Ishikawa (cell line): ENCODE results near the gene KTI12.

Experiments
- CEBPB ChIP-seq: IDR thresholded peaks from 2 replicates; pipeline ENCODE4 v1.6.1; 2012
- CREB1 ChIP-seq: IDR thresholded peaks from 2 replicates; pipeline ENCODE4 v1.6.1; 2012; ENCODE audit warnings: low read depth
- EGR1 ChIP-seq: IDR thresholded peaks from 2 replicates; pipeline ENCODE4 v1.6.1; 2012
- EP300 ChIP-seq: IDR thresholded peaks from 2 replicates; pipeline ENCODE4 v1.6.1; 2012; ENCODE audit warnings: borderline replicate concordance
- FOXM1 ChIP-seq: IDR thresholded peaks from 2 replicates; pipeline ENCODE4 v1.6.1; 2012; ENCODE audit warnings: low read depth, borderline replicate concordance
- NFIC ChIP-seq: IDR thresholded peaks from 2 replicates; pipeline ENCODE4 v1.6.1; 2012
- RAD21 ChIP-seq: IDR thresholded peaks from 2 replicates; pipeline ENCODE4 v1.6.1; 2012; ENCODE audit warnings: low read depth
- TAF1 ChIP-seq: IDR thresholded peaks from 2 replicates; pipeline ENCODE4 v1.6.1; 2012; ENCODE audit warnings: low read depth, mild to moderate bottlenecking
- TCF12 ChIP-seq: IDR thresholded peaks from 2 replicates; pipeline ENCODE4 v1.6.1; 2012; ENCODE audit warnings: low read depth
- TEAD4 ChIP-seq: IDR thresholded peaks from 2 replicates; pipeline ENCODE4 v1.6.1; 2012
- YY1 ChIP-seq: IDR thresholded peaks from 2 replicates; pipeline ENCODE4 v1.6.1; 2012; ENCODE audit warnings: low read depth
- ZBTB7A ChIP-seq: IDR thresholded peaks from 2 replicates; pipeline ENCODE4 v1.6.1; 2012; ENCODE audit warnings: low read depth
- TF ChIP-seq, protein P1 (sequence below): IDR thresholded peaks from 2 replicates; pipeline ENCODE4 v1.6.1; 2012; ENCODE audit warnings: low read depth, mild to moderate bottlenecking
- TF ChIP-seq, protein P2 (sequence below): IDR thresholded peaks from 2 replicates; pipeline ENCODE4 v1.6.1; 2012
- TF ChIP-seq, protein P3 (sequence below): IDR thresholded peaks from 2 replicates; pipeline ENCODE4 v1.6.1; 2012

Gene KTI12

DNA sequence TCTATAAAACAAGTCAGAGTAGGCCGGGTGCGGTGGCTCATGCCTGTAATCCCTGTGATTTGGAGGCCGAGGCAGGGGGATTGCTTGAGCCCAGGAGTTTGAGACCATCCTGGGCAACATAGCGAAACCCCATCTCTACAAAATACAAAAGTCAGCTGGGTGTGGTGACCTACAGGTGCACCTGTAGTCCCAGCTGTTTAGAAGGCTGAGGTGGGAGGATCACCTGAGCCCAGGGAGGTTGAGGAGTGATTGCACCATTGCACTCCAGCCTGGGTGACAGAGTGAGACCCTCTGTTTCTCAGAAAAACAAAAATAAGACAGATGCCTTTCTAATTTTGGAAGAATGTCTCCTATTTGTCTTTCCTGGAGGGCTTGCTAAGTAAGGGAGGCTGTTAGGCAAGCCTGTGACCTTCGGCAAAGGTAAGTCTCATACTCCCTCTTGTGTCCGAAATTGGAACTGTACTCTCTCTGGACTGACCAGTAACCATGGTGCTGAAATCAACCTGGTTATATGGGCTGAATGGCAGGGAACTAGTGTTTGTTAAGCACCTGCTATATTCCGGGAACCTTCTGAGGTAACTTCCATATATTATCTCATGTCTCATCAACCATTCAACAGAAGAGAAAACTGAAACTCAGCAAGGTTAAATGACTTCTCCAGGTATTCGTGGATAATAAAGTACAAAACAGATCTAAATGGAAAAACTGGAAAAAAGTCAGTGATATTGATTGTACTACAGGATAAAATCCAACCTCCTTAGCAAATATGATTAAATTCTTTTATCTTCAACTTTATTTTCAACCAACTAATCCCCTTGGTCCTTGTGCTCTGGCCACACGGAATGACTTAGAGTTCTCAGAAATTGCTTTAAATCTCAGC is 31.3 kb downstream of the KTI12 start:
- TF ChIP-seq, protein P1, sequence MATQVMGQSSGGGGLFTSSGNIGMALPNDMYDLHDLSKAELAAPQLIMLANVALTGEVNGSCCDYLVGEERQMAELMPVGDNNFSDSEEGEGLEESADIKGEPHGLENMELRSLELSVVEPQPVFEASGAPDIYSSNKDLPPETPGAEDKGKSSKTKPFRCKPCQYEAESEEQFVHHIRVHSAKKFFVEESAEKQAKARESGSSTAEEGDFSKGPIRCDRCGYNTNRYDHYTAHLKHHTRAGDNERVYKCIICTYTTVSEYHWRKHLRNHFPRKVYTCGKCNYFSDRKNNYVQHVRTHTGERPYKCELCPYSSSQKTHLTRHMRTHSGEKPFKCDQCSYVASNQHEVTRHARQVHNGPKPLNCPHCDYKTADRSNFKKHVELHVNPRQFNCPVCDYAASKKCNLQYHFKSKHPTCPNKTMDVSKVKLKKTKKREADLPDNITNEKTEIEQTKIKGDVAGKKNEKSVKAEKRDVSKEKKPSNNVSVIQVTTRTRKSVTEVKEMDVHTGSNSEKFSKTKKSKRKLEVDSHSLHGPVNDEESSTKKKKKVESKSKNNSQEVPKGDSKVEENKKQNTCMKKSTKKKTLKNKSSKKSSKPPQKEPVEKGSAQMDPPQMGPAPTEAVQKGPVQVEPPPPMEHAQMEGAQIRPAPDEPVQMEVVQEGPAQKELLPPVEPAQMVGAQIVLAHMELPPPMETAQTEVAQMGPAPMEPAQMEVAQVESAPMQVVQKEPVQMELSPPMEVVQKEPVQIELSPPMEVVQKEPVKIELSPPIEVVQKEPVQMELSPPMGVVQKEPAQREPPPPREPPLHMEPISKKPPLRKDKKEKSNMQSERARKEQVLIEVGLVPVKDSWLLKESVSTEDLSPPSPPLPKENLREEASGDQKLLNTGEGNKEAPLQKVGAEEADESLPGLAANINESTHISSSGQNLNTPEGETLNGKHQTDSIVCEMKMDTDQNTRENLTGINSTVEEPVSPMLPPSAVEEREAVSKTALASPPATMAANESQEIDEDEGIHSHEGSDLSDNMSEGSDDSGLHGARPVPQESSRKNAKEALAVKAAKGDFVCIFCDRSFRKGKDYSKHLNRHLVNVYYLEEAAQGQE = peak; percentile 86
- peak; percentile 99 for TF ChIP-seq RAD21
- peak; percentile 44; the same call in 1 of the 2 replicates for TF ChIP-seq CEBPB
- no peak for TF ChIP-seq YY1
- TF ChIP-seq TEAD4 = no peak
- TF ChIP-seq, protein P2, sequence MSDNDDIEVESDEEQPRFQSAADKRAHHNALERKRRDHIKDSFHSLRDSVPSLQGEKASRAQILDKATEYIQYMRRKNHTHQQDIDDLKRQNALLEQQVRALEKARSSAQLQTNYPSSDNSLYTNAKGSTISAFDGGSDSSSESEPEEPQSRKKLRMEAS = no peak
- no peak for TF ChIP-seq CREB1
- TF ChIP-seq TCF12 = 0 out of 2 replicates have a peak, but pooled peaks have one; percentile 27
- no peak for TF ChIP-seq TAF1

DNA sequence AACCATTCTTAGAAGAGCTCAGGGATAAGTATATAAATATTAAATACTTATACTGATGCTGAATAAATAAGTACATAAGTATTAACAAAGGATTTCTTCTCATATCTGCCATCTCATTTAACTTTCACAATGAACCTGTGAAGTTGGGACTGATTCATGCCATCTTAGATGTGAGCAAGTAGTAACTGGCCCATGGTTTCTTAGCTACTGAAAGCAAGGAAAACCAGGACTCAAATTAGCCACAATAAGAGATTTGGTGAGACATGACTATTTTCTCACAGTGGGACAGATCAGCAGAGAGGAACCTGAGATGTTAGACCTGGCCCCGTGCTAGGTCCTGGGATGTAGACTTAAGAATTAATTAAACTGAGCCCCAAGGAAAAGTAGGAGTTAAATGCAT is 34.9 kb downstream of the KTI12 start:
- TF ChIP-seq NFIC = no peak
- no peak for TF ChIP-seq EGR1
- no peak for TF ChIP-seq TCF12
- TF ChIP-seq ZBTB7A = no peak
- TF ChIP-seq, protein P1 = no peak
- no peak for TF ChIP-seq FOXM1
- TF ChIP-seq, protein P3, sequence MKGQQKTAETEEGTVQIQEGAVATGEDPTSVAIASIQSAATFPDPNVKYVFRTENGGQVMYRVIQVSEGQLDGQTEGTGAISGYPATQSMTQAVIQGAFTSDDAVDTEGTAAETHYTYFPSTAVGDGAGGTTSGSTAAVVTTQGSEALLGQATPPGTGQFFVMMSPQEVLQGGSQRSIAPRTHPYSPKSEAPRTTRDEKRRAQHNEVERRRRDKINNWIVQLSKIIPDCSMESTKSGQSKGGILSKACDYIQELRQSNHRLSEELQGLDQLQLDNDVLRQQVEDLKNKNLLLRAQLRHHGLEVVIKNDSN = no peak
- no peak for TF ChIP-seq YY1
- TF ChIP-seq, protein P2 = no peak
- TF ChIP-seq TEAD4 = no peak
- no peak for TF ChIP-seq CEBPB
- TF ChIP-seq CREB1 = no peak

DNA sequence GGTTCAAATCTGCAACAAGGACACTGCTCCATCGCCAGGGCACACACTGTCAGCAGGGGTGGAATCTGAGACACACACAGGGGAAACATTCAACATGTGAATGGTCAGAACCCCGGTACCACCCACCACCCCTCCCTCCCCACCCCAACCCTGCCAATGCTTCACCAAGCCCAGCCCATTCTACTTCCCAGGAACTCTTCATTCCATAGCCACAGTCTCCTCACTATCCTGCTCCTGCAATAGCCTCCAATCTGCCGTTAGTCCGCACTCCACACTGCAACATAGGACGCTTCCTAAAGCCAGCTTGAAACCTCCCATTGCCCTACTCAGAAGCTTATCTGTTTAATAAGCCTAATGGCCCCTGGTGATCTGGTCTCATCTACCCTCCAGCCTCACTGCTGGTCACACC is 35.6 kb downstream of the KTI12 start:
- TF ChIP-seq, protein P2 = no peak
- TF ChIP-seq, protein P3 = no peak
- TF ChIP-seq EGR1 = no peak
- TF ChIP-seq EP300 = no peak
- no peak for TF ChIP-seq ZBTB7A
- TF ChIP-seq TCF12 = no peak
- TF ChIP-seq NFIC = no peak
- no peak for TF ChIP-seq CEBPB
- no peak for TF ChIP-seq YY1
- TF ChIP-seq, protein P1 = no peak
- TF ChIP-seq RAD21 = no peak
- no peak for TF ChIP-seq TAF1
- no peak for TF ChIP-seq TEAD4
- no peak for TF ChIP-seq FOXM1
- TF ChIP-seq CREB1 = no peak

DNA sequence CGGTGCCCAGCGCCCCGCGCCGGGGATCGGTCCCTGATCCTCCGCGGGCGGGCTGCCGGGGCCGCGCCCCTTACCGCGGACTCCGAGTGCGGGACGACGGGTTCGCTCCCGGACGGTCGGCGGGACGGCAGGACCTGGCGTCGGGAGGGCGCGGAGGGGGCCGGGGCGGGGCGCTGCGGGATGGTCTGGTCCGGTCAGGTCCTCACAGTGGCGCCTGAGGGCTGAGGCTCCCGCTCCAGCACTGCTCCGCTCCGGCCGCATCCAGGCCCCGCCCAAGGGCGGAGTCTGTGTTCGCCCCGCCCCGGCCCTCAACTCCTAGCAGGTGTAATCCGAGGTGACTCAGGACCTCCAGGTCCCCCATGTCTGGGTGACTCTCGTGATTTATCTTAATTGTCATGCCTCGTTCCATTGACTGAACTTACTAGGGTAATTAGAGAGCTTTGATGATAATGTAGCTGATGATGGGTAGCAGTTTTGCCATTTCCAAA is 43.1 kb downstream of the KTI12 start, which contains the start of gene RAB3B:
Gene RAB3B (minus strand): TSS at position 223 of the 488 bp plus-strand sequence. CDS start 13,583 bp downstream, outside the sequence.
- TF ChIP-seq, protein P2 = no peak
- TF ChIP-seq TAF1 = peak; percentile 59; the same call in 1 of the 2 replicates
